ENCODE data around the gene FBXO34. TPM values are rescaled to one million over a fixed set of nuclear protein-coding genes. Genes with fewer than 3 reads are reported as not detected.
A peak's percentile ranks its signal among the peaks of the same experiment; 100 is the strongest.

The FBXO34 gene
- total and polyA plus RNA-seq, 4 experiments from 2014 or later: 33.8 to 44.1 (median 42.9) TPM

DNA sequence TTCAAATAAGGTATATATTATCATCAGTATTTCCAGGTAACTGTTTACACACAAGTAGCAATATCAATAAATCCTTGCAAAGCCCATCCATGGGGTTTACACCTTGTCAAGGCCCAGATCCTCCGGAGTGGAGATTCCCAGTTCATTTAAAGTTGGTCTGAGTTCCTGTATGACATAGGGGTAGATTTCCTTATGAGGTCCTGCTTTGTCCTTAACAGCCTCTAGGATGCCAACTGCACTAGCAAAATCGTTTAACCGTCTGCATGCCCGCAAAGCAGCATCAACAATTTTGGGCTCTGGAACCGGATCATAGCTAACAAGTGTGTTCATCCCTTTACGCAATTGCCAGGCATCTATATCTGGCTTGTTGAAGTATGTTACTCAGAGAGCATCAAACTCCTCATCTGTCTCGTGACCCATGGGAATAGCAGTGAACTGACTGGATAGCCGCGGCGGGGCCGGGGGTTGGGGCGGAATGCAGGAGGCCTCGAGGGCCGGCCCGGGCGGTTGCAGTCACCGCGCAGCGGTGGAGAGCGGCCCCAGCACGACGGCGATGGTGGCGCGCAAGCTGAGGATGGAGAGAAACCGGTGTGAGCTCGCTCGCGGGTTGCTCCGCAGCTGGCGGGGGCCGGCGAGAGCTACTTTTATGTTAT is 30.6 kb upstream of the FBXO34 start:
- Mint-ChIP-seq H3K27me3 (peaks cover 6 to 9% of the 10 kb centered on the region in 2 donors), H3K36me3 (no peaks in the 10 kb centered on the region), H3K4me3 (no peak overlapping the region), H3K27ac (no peak overlapping the region), H3K9me3 (no peaks in the 10 kb centered on the region), H3K4me1 (no peaks in the 10 kb centered on the region)
- intact Hi-C loops (cut with micrococcal nuclease): no loop called here
- ChIA-PET POLR2A (ENCODE audit: partially characterized antibody) (no interaction called here), CTCF (ENCODE audit: partially characterized antibody) (no interaction called here)
- Histone ChIP-seq H3K27ac (ENCODE audit: low read depth, low read length) (no peak overlapping the region), H3K4me1 (ENCODE audit: insufficient read depth, low read length) (no peaks in the 10 kb centered on the region), H3K9me3 (ENCODE audit: control insufficient read depth in 1 of 2, low read length in 2 of 2) (no peaks in the 10 kb centered on the region), H3K27me3 (ENCODE audit: insufficient read depth, low read length) (no peaks in the 10 kb centered on the region), H3K4me3 (ENCODE audit: low read length in 2 of 2) (no peak overlapping the region), H3K36me3 (ENCODE audit: insufficient read depth, low read length) (no peaks in the 10 kb centered on the region)
- DNase-seq: no peak

DNA sequence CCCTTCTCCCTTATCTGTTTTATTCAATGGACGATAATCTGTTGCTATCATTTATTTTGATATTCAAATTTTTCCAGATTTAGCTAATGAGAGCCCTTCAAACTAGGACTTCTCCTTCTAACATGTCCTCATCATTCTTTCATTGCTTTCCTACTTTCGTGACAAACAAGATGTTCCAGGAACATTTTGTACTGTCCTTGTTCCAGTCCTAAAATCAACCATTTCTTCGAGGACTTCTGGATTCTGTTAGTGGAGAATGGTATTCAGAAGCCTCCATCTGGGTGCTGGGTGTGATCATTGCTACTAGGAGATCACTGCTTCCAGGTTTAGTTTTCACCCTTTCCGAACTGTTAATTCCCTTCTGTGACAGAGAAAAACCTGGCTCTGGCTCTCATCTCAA is 29.5 kb upstream of the FBXO34 start:
- no peak for DNase-seq
- H3K4me1 Mint-ChIP-seq: no peaks in the 10 kb centered on the region
- intact Hi-C loops (cut with micrococcal nuclease): no loop called here
- no peaks in the 10 kb centered on the region for H3K27me3 ChIP-seq (ENCODE audit: insufficient read depth, low read length)
- no peaks in the 10 kb centered on the region for H3K36me3 ChIP-seq (ENCODE audit: insufficient read depth, low read length)
- no peaks in the 10 kb centered on the region for H3K36me3 Mint-ChIP-seq
- H3K9me3 ChIP-seq (ENCODE audit: control insufficient read depth in 1 of 2, low read length in 2 of 2): no peaks in the 10 kb centered on the region
- POLR2A ChIA-PET (ENCODE audit: partially characterized antibody): no interaction called here
- H3K4me3 ChIP-seq (ENCODE audit: low read length in 2 of 2): no peak overlapping the region
- CTCF ChIA-PET (ENCODE audit: partially characterized antibody): interaction anchor here (2.3 kb wide), 1 partner anchor 204 kb away, joined by 7 read pairs; no protein-coding TSS in a partner anchor
- no peak overlapping the region for H3K4me3 Mint-ChIP-seq
- no peaks in the 10 kb centered on the region for H3K9me3 Mint-ChIP-seq
- H3K27me3 Mint-ChIP-seq: peaks cover 5 to 6% of the 10 kb centered on the region in 2 donors
- no peaks in the 10 kb centered on the region for H3K4me1 ChIP-seq (ENCODE audit: insufficient read depth, low read length)
- H3K27ac Mint-ChIP-seq: no peak overlapping the region
- no peak overlapping the region for H3K27ac ChIP-seq (ENCODE audit: low read depth, low read length)

DNA sequence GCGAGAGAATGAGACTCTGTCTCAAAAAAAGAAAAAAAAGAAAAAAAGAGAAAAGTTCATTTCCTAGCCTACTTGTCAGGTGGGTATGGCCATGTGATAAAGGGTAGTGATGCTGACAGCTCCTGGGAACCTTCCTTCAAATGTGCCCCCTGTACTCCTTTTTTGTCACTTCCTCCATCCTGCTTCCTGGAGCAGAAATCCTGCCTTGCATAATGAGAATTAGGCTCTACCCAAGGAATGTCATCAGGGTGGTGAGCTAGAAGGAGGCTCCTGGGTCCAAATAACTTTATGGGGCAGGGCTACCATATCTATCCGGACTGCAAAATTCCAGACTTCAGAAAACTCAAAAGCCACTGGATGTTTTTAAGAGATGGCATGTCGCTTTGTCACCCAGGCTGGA is 27.8 kb upstream of the FBXO34 start:
- no peaks in the 10 kb centered on the region for H3K36me3 Mint-ChIP-seq
- peaks cover 0 to 1% (median 0%) of the 10 kb centered on the region in 4 donors for H3K4me1 Mint-ChIP-seq
- ChIA-PET POLR2A (ENCODE audit: partially characterized antibody) (no interaction called here), CTCF (ENCODE audit: partially characterized antibody) (interaction anchor here (0.5 to 5.4 kb wide), 4 partner anchors 111 to 203 kb away, joined by 3 to 82 read pairs (median 5); no protein-coding TSS in a partner anchor)
- H3K27me3 ChIP-seq (ENCODE audit: insufficient read depth, low read length): no peaks in the 10 kb centered on the region
- no peaks in the 10 kb centered on the region for H3K4me1 ChIP-seq (ENCODE audit: insufficient read depth, low read length)
- intact Hi-C loops (cut with micrococcal nuclease): no loop called here
- no peak overlapping the region for H3K27ac Mint-ChIP-seq
- H3K27me3 Mint-ChIP-seq: peaks cover 5 to 8% of the 10 kb centered on the region in 2 donors
- H3K27ac ChIP-seq (ENCODE audit: low read depth, low read length): no peak overlapping the region
- no peaks in the 10 kb centered on the region for H3K9me3 Mint-ChIP-seq
- no peak overlapping the region for H3K4me3 ChIP-seq (ENCODE audit: low read length in 2 of 2)
- H3K36me3 ChIP-seq (ENCODE audit: insufficient read depth, low read length): no peaks in the 10 kb centered on the region
- H3K4me3 Mint-ChIP-seq: no peak overlapping the region
- H3K9me3 ChIP-seq (ENCODE audit: control insufficient read depth in 1 of 2, low read length in 2 of 2): no peaks in the 10 kb centered on the region
- DNase-seq: no peak

DNA sequence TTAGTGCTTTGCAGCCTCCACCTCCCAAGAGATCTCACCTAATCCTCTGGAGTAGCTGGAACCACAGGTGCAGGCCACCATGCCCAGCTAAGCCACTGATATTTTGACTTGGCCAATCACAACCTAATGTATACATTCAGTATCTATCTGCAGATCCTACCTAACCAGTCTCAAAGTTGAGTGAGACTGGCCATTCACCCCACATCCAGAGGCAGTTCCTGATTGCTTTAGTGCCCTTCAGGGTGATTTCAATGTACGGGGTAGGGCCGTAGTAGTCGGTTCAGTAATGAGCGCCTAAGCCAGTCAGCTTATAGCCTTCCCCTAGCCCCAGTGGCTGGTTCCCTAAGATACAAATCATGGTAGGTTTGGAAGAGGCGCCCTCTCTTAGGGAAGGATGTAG is 27.4 kb upstream of the FBXO34 start:
- Mint-ChIP-seq H3K27me3 (peaks cover 5 to 8% of the 10 kb centered on the region in 2 donors), H3K4me3 (no peak overlapping the region), H3K36me3 (no peaks in the 10 kb centered on the region), H3K4me1 (peaks cover 0 to 1% (median 0%) of the 10 kb centered on the region in 4 donors), H3K9me3 (no peaks in the 10 kb centered on the region), H3K27ac (no peak overlapping the region)
- H3K36me3 ChIP-seq (ENCODE audit: insufficient read depth, low read length): no peaks in the 10 kb centered on the region
- POLR2A ChIA-PET (ENCODE audit: partially characterized antibody): no interaction called here
- intact Hi-C loops (cut with micrococcal nuclease): no loop called here
- no peak overlapping the region for H3K27ac ChIP-seq (ENCODE audit: low read depth, low read length)
- H3K27me3 ChIP-seq (ENCODE audit: insufficient read depth, low read length): no peaks in the 10 kb centered on the region
- no peaks in the 10 kb centered on the region for H3K9me3 ChIP-seq (ENCODE audit: control insufficient read depth in 1 of 2, low read length in 2 of 2)
- no peak overlapping the region for H3K4me3 ChIP-seq (ENCODE audit: low read length in 2 of 2)
- H3K4me1 ChIP-seq (ENCODE audit: insufficient read depth, low read length): no peaks in the 10 kb centered on the region
- DNase-seq: no peak
- CTCF ChIA-PET (ENCODE audit: partially characterized antibody): interaction anchor here (1.0 to 5.4 kb wide), 3 partner anchors 111 to 202 kb away, joined by 3 to 82 read pairs (median 7); no protein-coding TSS in a partner anchor

DNA sequence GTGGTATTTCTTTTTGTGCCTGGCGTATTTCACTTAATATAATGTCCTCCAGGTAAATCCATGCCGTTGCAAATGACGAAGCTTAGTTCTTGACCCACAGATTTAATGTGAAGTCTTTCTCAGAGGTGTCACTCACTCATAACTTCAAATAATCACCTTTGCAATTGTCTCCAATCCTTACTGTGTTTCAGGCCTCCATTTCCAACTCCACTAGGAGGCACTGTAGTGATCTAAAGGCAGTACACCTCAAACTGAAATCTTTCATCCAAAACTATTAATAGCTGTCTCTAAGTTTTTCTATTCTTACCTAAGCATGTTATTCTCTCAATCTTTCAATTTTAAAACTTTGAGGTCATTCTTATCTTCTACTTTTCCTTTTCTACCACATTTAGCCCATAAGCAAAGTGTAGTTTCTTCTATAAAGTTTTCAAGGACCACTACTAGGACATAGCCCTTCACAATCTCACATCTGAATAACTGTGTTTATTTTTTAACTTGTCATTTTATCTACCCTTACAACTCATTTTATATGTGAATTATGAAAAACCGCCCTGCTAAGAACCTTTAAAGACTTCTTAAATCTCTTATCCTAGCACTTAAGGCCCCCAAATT is 25.5 kb upstream of the FBXO34 start:
- H3K36me3 Mint-ChIP-seq: no peaks in the 10 kb centered on the region
- no peak overlapping the region for H3K4me3 Mint-ChIP-seq
- H3K4me1 Mint-ChIP-seq: peaks cover 0 to 1% (median 0%) of the 10 kb centered on the region in 4 donors
- Histone ChIP-seq H3K27me3 (ENCODE audit: insufficient read depth, low read length) (no peaks in the 10 kb centered on the region), H3K36me3 (ENCODE audit: insufficient read depth, low read length) (no peaks in the 10 kb centered on the region), H3K4me1 (ENCODE audit: insufficient read depth, low read length) (no peaks in the 10 kb centered on the region), H3K9me3 (ENCODE audit: control insufficient read depth in 1 of 2, low read length in 2 of 2) (no peaks in the 10 kb centered on the region), H3K27ac (ENCODE audit: low read depth, low read length) (no peak overlapping the region), H3K4me3 (ENCODE audit: low read length in 2 of 2) (no peak overlapping the region)
- intact Hi-C loops (cut with micrococcal nuclease): loop anchor here (1.0 to 5.0 kb wide), 4 partner anchors 26 to 185 kb away; partner anchors contain the start of gene FBXO34
- H3K27ac Mint-ChIP-seq: peak overlapping the region in 1 of 7 donors; percentile 50
- ChIA-PET POLR2A (ENCODE audit: partially characterized antibody) (no interaction called here), CTCF (ENCODE audit: partially characterized antibody) (interaction anchor here (0.7 to 5.4 kb wide), 22 partner anchors 10 to 1229 kb away, joined by 3 to 82 read pairs (median 4); partner anchors contain the start of gene FBXO34)
- H3K27me3 Mint-ChIP-seq: peaks cover 8% of the 10 kb centered on the region in 2 donors
- H3K9me3 Mint-ChIP-seq: no peaks in the 10 kb centered on the region
- peak; percentile 43 to 61 (median 48) for DNase-seq

DNA sequence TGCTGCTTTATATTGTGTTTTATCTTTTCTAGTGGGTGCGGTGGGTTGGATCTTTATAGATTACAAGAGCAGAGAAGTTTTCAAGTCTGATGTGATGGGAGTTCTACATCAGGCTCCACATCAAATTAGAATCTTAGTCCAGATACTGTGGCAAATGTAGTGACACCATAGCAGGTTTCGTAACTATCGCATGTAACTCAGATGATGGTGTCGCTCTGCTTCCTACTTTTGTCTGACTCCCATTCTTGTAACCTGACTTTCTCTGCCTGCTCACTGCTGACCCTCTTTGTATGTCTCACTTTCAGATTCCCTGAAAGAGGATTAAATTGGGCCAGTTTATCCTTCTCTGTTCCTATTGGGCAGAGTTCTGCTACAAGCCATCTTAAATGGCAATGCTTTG is 22.8 kb upstream of the FBXO34 start:
- Mint-ChIP-seq H3K36me3 (no peaks in the 10 kb centered on the region), H3K9me3 (no peaks in the 10 kb centered on the region), H3K4me3 (no peak overlapping the region), H3K27me3 (peaks cover 6 to 8% of the 10 kb centered on the region in 2 donors), H3K27ac (no peak overlapping the region), H3K4me1 (peaks cover 0 to 1% (median 0%) of the 10 kb centered on the region in 4 donors)
- intact Hi-C loops (cut with micrococcal nuclease): loop anchor here (5.0 kb wide), 1 partner anchor 36 kb away; no protein-coding TSS in a partner anchor
- ChIA-PET CTCF (ENCODE audit: partially characterized antibody) (interaction anchor here (1.1 to 4.2 kb wide), 2 partner anchors 111 to 180 kb away, joined by 3 to 35 read pairs; no protein-coding TSS in a partner anchor), POLR2A (ENCODE audit: partially characterized antibody) (no interaction called here)
- H3K4me3 ChIP-seq (ENCODE audit: low read length in 2 of 2): no peak overlapping the region
- H3K27ac ChIP-seq (ENCODE audit: low read depth, low read length): no peak overlapping the region
- no peaks in the 10 kb centered on the region for H3K4me1 ChIP-seq (ENCODE audit: insufficient read depth, low read length)
- DNase-seq: no peak
- no peaks in the 10 kb centered on the region for H3K9me3 ChIP-seq (ENCODE audit: control insufficient read depth in 1 of 2, low read length in 2 of 2)
- H3K27me3 ChIP-seq (ENCODE audit: insufficient read depth, low read length): no peaks in the 10 kb centered on the region
- no peaks in the 10 kb centered on the region for H3K36me3 ChIP-seq (ENCODE audit: insufficient read depth, low read length)

DNA sequence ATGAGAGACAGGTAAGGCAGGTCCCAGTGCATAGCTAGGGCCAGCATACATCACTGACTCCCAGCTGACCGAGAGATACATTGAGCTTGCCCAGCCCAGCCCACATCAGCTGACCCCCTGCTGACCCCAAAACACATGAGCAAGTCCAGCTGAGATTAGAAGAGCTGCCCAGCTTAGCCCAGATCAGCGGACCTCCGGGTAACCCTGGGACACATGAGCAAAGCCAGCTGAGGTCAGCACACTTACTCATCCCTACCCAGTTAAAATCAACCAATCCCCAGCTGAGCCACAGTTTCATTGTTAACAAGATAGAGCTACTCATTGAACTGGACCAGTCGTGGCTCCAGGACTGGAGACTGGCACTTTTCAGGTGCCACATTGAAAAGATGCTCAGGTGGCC is 21.8 kb upstream of the FBXO34 start:
- H3K27ac Mint-ChIP-seq: no peak overlapping the region
- Histone ChIP-seq H3K4me3 (ENCODE audit: low read length in 2 of 2) (no peak overlapping the region), H3K9me3 (ENCODE audit: control insufficient read depth in 1 of 2, low read length in 2 of 2) (no peaks in the 10 kb centered on the region), H3K27me3 (ENCODE audit: insufficient read depth, low read length) (no peaks in the 10 kb centered on the region), H3K36me3 (ENCODE audit: insufficient read depth, low read length) (no peaks in the 10 kb centered on the region), H3K4me1 (ENCODE audit: insufficient read depth, low read length) (no peaks in the 10 kb centered on the region), H3K27ac (ENCODE audit: low read depth, low read length) (no peak overlapping the region)
- H3K4me3 Mint-ChIP-seq: no peak overlapping the region
- POLR2A ChIA-PET (ENCODE audit: partially characterized antibody): no interaction called here
- CTCF ChIA-PET (ENCODE audit: partially characterized antibody): interaction anchor here (1.1 to 1.5 kb wide), 2 partner anchors 12 to 105 kb away, joined by 3 to 4 read pairs; no protein-coding TSS in a partner anchor
- DNase-seq: no peak
- peaks cover 6 to 8% of the 10 kb centered on the region in 2 donors for H3K27me3 Mint-ChIP-seq
- H3K4me1 Mint-ChIP-seq: peaks cover 0 to 1% (median 0%) of the 10 kb centered on the region in 4 donors
- H3K9me3 Mint-ChIP-seq: no peaks in the 10 kb centered on the region
- H3K36me3 Mint-ChIP-seq: no peaks in the 10 kb centered on the region
- intact Hi-C loops (cut with micrococcal nuclease): loop anchor here (5.0 kb wide), 1 partner anchor 37 kb away; no protein-coding TSS in a partner anchor

Measured in CD4-positive, alpha-beta memory T cell (primary cell).